HEK293T (cell line): ENCODE results near the gene ANKMY1.

ENCODE experiments used
- CTCF ChIA-PET: fragments of 350-600 bp; formaldehyde crosslinking; extraction: SDS; loops from one replicate; lab custom pipeline; 2021; ENCODE audit warnings: antibody characterized with exemption, inconsistent platforms; lab: Yijun Ruan, JAX
- POLR2A ChIA-PET: fragments of 350-600 bp; formaldehyde crosslinking; extraction: SDS; loops from one replicate; lab custom pipeline; 2020; ENCODE audit warnings: antibody characterized with exemption, inconsistent platforms; lab: Yijun Ruan, JAX
- DNase-seq: peaks from one replicate; pipeline ENCODE4 v3.0.0; 2012; ENCODE audit warnings: mixed read lengths; ENCODE audit errors: extremely low spot score
- ARNT ChIP-seq: fragments of 450-650 bp; IDR thresholded peaks from 2 replicates; pipeline ENCODE4 v1.6.1; 2017; ENCODE audit warnings: mild to moderate bottlenecking
- BHLHE40 ChIP-seq: fragments of 450-650 bp; IDR thresholded peaks from 2 replicates; pipeline ENCODE4 v1.6.1; 2016; ENCODE audit warnings: mild to moderate bottlenecking, moderate library complexity, borderline replicate concordance
- CTBP1 ChIP-seq: fragments of 450-650 bp; IDR thresholded peaks from 2 replicates; pipeline ENCODE4 v1.6.1; 2016; ENCODE audit warnings: borderline replicate concordance
- ELF4 ChIP-seq: fragments of 450-650 bp; IDR thresholded peaks from 2 replicates; pipeline ENCODE4 v1.6.1; 2017; ENCODE audit warnings: antibody characterized with exemption
- FOXA1 ChIP-seq: fragments of 450-650 bp; IDR thresholded peaks from 2 replicates; pipeline ENCODE4 v1.6.1; 2016; ENCODE audit warnings: mild to moderate bottlenecking
- FOXK2 ChIP-seq: fragments of 450-650 bp; IDR thresholded peaks from 2 replicates; pipeline ENCODE4 v1.6.1; 2016; ENCODE audit warnings: mild to moderate bottlenecking
- FOXM1 ChIP-seq: fragments of 450-650 bp; IDR thresholded peaks from 2 replicates; pipeline ENCODE4 v1.6.1; 2017; ENCODE audit warnings: mild to moderate bottlenecking, borderline replicate concordance
- HDGF ChIP-seq: fragments of 450-650 bp; IDR thresholded peaks from 2 replicates; pipeline ENCODE4 v1.6.1; 2017; ENCODE audit warnings: antibody characterized with exemption, borderline replicate concordance
- L3MBTL2 ChIP-seq: fragments of 450-650 bp; conservative IDR thresholded peaks from 2 replicates; pipeline ENCODE4 v1.6.1; 2016; ENCODE audit warnings: mild to moderate bottlenecking
- LEF1 ChIP-seq: fragments of 450-650 bp; IDR thresholded peaks from 2 replicates; pipeline ENCODE4 v1.6.1; 2017; ENCODE audit warnings: mild to moderate bottlenecking, borderline replicate concordance
- NFRKB ChIP-seq: fragments of 450-650 bp; IDR thresholded peaks from 2 replicates; pipeline ENCODE4 v1.6.1; 2016; ENCODE audit warnings: mild to moderate bottlenecking, moderate library complexity
- PKNOX1 ChIP-seq: fragments of 450-650 bp; IDR thresholded peaks from 2 replicates; pipeline ENCODE4 v1.6.1; 2016
- SP1 ChIP-seq: fragments of 450-650 bp; IDR thresholded peaks from 2 replicates; pipeline ENCODE4 v1.6.1; 2017
- SUZ12 ChIP-seq: fragments of 450-650 bp; IDR thresholded peaks from 2 replicates; pipeline ENCODE4 v1.6.1; 2016; ENCODE audit warnings: mild to moderate bottlenecking
- TARDBP ChIP-seq: fragments of 450-650 bp; IDR thresholded peaks from 2 replicates; pipeline ENCODE4 v1.6.1; 2016
- ZNF384 ChIP-seq: fragments of 450-650 bp; IDR thresholded peaks from 2 replicates; pipeline ENCODE4 v1.6.1; 2016

Gene ANKMY1

GRCh38 chr2:240588669-240589068 lies 30.9 kb upstream of the ANKMY1 start:
- no peak for TF ChIP-seq LEF1
- no peak for TF ChIP-seq PKNOX1
- no peak for TF ChIP-seq NFRKB
- no peak for TF ChIP-seq FOXK2
- no peak for TF ChIP-seq ZNF384
- no peak for TF ChIP-seq HDGF
- TF ChIP-seq ELF4, result no peak
- no peak for TF ChIP-seq FOXM1
- TF ChIP-seq L3MBTL2, result no peak
- TF ChIP-seq BHLHE40, result no peak
- no peak for TF ChIP-seq SUZ12
- no peak for TF ChIP-seq CTBP1
- TF ChIP-seq FOXA1, result no peak
- no peak for TF ChIP-seq ARNT
- CTCF ChIA-PET, result interaction anchor here (0.6 to 1.7 kb wide), 3 partner anchors 10 to 36 kb away, joined by 3 to 6 read pairs (median 5); no protein-coding TSS in a partner anchor
- DNase-seq, result no peak
- POLR2A ChIA-PET, result interaction anchor here (1.0 kb wide), 1 partner anchor 28 kb away, joined by 5 read pairs; the partner anchor contains the start of gene DUSP28

GRCh38 chr2:240588006-240588655 lies 30.3 kb upstream of the ANKMY1 start:
- POLR2A ChIA-PET, result interaction anchor here (0.9 to 1.5 kb wide), 2 partner anchors 18 to 20 kb away, joined by 3 read pairs; no protein-coding TSS in a partner anchor
- CTCF ChIA-PET, result interaction anchor here (0.7 kb wide), 1 partner anchor 10 kb away, joined by 3 read pairs; no protein-coding TSS in a partner anchor
- no peak for TF ChIP-seq CTBP1
- TF ChIP-seq ZNF384, result no peak
- no peak for TF ChIP-seq PKNOX1
- DNase-seq, result no peak

- TF ChIP-seq L3MBTL2, result no peak
- no peak for TF ChIP-seq PKNOX1
- no peak for TF ChIP-seq BHLHE40
- TF ChIP-seq LEF1, result no peak
- no peak for TF ChIP-seq HDGF
- TF ChIP-seq FOXA1, result no peak
- TF ChIP-seq FOXK2, result no peak
- TF ChIP-seq FOXM1, result no peak
- TF ChIP-seq SUZ12, result no peak
- TF ChIP-seq TARDBP, result no peak
- TF ChIP-seq ARNT, result no peak
- TF ChIP-seq CTBP1, result no peak
- no peak for TF ChIP-seq SP1
- POLR2A ChIA-PET, result interaction anchor here (0.6 to 2.9 kb wide), 21 partner anchors 9 to 571 kb away, joined by 3 to 23 read pairs (median 4); partner anchors contain the start of gene RNPEPL1
- DNase-seq, result no peak
- CTCF ChIA-PET, result interaction anchor here (0.9 to 1.5 kb wide), 3 partner anchors 8 to 21 kb away, joined by 3 to 8 read pairs (median 3); no protein-coding TSS in a partner anchor
Measured at GRCh38 chr2:240586919-240587800, 29.4 kb upstream of the ANKMY1 start.

- ChIA-PET CTCF (interaction anchor here (0.9 to 1.5 kb wide), 3 partner anchors 9 to 21 kb away, joined by 3 to 8 read pairs (median 3); no protein-coding TSS in a partner anchor), POLR2A (interaction anchor here (0.6 to 2.9 kb wide), 21 partner anchors 9 to 572 kb away, joined by 3 to 23 read pairs (median 4); partner anchors contain the start of gene RNPEPL1)
- TF ChIP-seq ZNF384 (no peak), PKNOX1 (no peak), L3MBTL2 (peak; percentile 86), FOXM1 (no peak), SP1 (no peak), ELF4 (peak; percentile 59; the same call in 1 of the 2 replicates), SUZ12 (no peak; the same call in 1 of the 2 replicates), NFRKB (no peak), CTBP1 (no peak)
- DNase-seq, result peak; percentile 92
Measured at GRCh38 chr2:240586198-240586918, 28.6 kb upstream of the ANKMY1 start, which contains the start of gene CAPN10. Gene CAPN10, plus strand, starts transcription at chr2:240586734. Its CDS starts 178 bp downstream, at chr2:240586912.
